ENCODE results near the gene SPON1. TPM values are rescaled to one million over a fixed set of nuclear protein-coding genes. Genes with fewer than 3 reads are reported as not detected.
"Not testable (repeated sequence)": the region's sequence is repeated elsewhere in the genome, so short reads cannot be mapped to it uniquely, and the experiment has no call there.

Gene SPON1
- total and polyA plus RNA-seq, 8 donors = 0.83 to 17.5 (median 1.7) TPM

GRCh38 chr11:13923182-13923581 is 39.3 kb upstream of the SPON1 start:
- ATAC-seq (no peak), DNase-seq (no peak), FAIRE-seq (no peak)
- Histone ChIP-seq H3K4me3 (no peak overlapping the region), H3K27ac (no peak overlapping the region), H3K36me3 (no peaks in the 10 kb centered on the region), H3K4me1 (no peaks in the 10 kb centered on the region), H3K9me3 (no peaks in the 10 kb centered on the region), H3K27me3 (no peaks in the 10 kb centered on the region)
- TF ChIP-seq CTCF (IDR thresholded peaks at IDR 0.05) = no peak
- intact Hi-C loops (cut with DNase I) = no loop called here
- WGBS, 2 donors = 70 to 72% methylated on average over 1 of the region's 1 CpG

GRCh38 chr11:13923716-13924650 is 38.5 kb upstream of the SPON1 start:
- DNase-seq (no peak), FAIRE-seq (no peak), ATAC-seq (peak in 1 of 4 donors; percentile 15)
- Histone ChIP-seq H3K27ac (no peak overlapping the region), H3K36me3 (no peaks in the 10 kb centered on the region), H3K4me1 (peaks cover 0 to 7% (median 0%) of the 10 kb centered on the region in 3 donors), H3K27me3 (no peaks in the 10 kb centered on the region), H3K9me3 (no peaks in the 10 kb centered on the region), H3K4me3 (no peak overlapping the region)
- no peak for TF ChIP-seq CTCF (IDR thresholded peaks at IDR 0.05)
- intact Hi-C loops (cut with DNase I) = no loop called here
- 68 to 75% methylated on average over 8 of the region's 8 CpGs for WGBS, 2 donors

- TF ChIP-seq CTCF (IDR thresholded peaks at IDR 0.05) = no peak
- DNase-seq = no peak
- no peaks in the 10 kb centered on the region for H3K9me3 ChIP-seq
- no peaks in the 10 kb centered on the region for H3K36me3 ChIP-seq
- WGBS, 2 donors = 71 to 81% methylated on average over 2 of the region's 2 CpGs
- peak in 2 of 4 donors; percentile 60 to 73 for ATAC-seq
- H3K27ac ChIP-seq = no peak overlapping the region
- peaks cover 0 to 10% (median 0%) of the 10 kb centered on the region in 3 donors for H3K4me1 ChIP-seq
- no peaks in the 10 kb centered on the region for H3K27me3 ChIP-seq
- FAIRE-seq = no peak
- intact Hi-C loops (cut with DNase I) = no loop called here
- H3K4me3 ChIP-seq = no peak overlapping the region
These were observed 37.7 kb upstream of the SPON1 start for GRCh38 chr11:13924801-13925327.

GRCh38 chr11:13926366-13926765 is 36.2 kb upstream of the SPON1 start:
- FAIRE-seq; H3K4me3 ChIP-seq; DNase-seq; H3K4me1 ChIP-seq; H3K27ac ChIP-seq; H3K9me3 ChIP-seq; H3K27me3 ChIP-seq; ATAC-seq; H3K36me3 ChIP-seq; intact Hi-C loops (cut with DNase I): not testable (repeated sequence)
- 92 to 95% methylated on average over 5 of the region's 5 CpGs for WGBS, 2 donors

GRCh38 chr11:13926981-13927380 is 35.5 kb upstream of the SPON1 start:
- H3K36me3 ChIP-seq = no peaks in the 10 kb centered on the region
- ATAC-seq (no peak), FAIRE-seq (no peak), DNase-seq (no peak)
- peaks cover 0 to 10% (median 0%) of the 10 kb centered on the region in 3 donors for H3K4me1 ChIP-seq
- H3K9me3 ChIP-seq = no peaks in the 10 kb centered on the region
- H3K27ac ChIP-seq = no peak overlapping the region
- H3K4me3 ChIP-seq = no peak overlapping the region
- intact Hi-C loops (cut with DNase I) = no loop called here
- WGBS, 2 donors = 75 to 83% methylated on average over 3 of the region's 3 CpGs
- TF ChIP-seq CTCF (IDR thresholded peaks at IDR 0.05) = no peak
- H3K27me3 ChIP-seq = no peaks in the 10 kb centered on the region

All from pancreas (tissue), 10 donors.